Trophoblast cell (in vitro differentiated cells and primary cell): Measurements from ENCODE around the gene NOP53.

Experiments
- DNase-seq, 2 donors: peaks; one replicate each; pipeline ENCODE4 v3.0.0-alpha.2; 2016
- H2AFZ ChIP-seq: 2 replicates; pipeline ENCODE4 v1.6.1; 2013; ENCODE audit warnings: low read length, moderate library complexity, mild to moderate bottlenecking; ENCODE audit not compliant: insufficient read depth, poor library complexity
- H2AK5ac ChIP-seq: 2 replicates; pipeline ENCODE4 v1.6.1; 2013; ENCODE audit warnings: mild to moderate bottlenecking, low read length
- H2BK120ac ChIP-seq: 2 replicates; pipeline ENCODE4 v1.6.1; 2013; ENCODE audit warnings: low read length, mild to moderate bottlenecking, moderate library complexity; ENCODE audit not compliant: insufficient read depth, poor library complexity
- H2BK12ac ChIP-seq: 2 replicates; pipeline ENCODE4 v1.6.1; 2013; ENCODE audit warnings: mild to moderate bottlenecking, low read length, moderate library complexity
- H2BK5ac ChIP-seq: 2 replicates; pipeline ENCODE4 v1.6.1; 2013; ENCODE audit warnings: low read length, low read depth, moderate library complexity, mild to moderate bottlenecking; ENCODE audit not compliant: poor library complexity
- H3K14ac ChIP-seq: 2 replicates; pipeline ENCODE4 v1.6.1; 2013; ENCODE audit warnings: mild to moderate bottlenecking, low read length
- H3K18ac ChIP-seq: 2 replicates; pipeline ENCODE4 v1.6.1; 2013; ENCODE audit warnings: mild to moderate bottlenecking, low read length
- H3K23ac ChIP-seq: 2 replicates; pipeline ENCODE4 v1.6.1; 2013; ENCODE audit warnings: low read length
- H3K27ac ChIP-seq: 2 replicates; pipeline ENCODE4 v1.5.1; 2013; ENCODE audit warnings: low read depth, mild to moderate bottlenecking, inconsistent platforms, low read length, moderate library complexity
- H3K27me3 ChIP-seq: 2 replicates; pipeline ENCODE4 v1.6.1; 2013; ENCODE audit warnings: inconsistent platforms, mild to moderate bottlenecking, low read length, moderate library complexity; ENCODE audit not compliant: insufficient read depth
- H3K36me3 ChIP-seq, 2 experiments: 1 replicate in 1 of 2; 2 replicates in 1 of 2; pipeline ENCODE4 v1.6.1; 2013; ENCODE audit warnings: low read length in 2 of 2, mild to moderate bottlenecking in 2 of 2, moderate library complexity in 1 of 2; ENCODE audit not compliant: insufficient read depth in 2 of 2, control insufficient read depth in 1 of 2
- H3K4ac ChIP-seq: 2 replicates; pipeline ENCODE4 v1.6.1; 2013; ENCODE audit warnings: low read depth, mild to moderate bottlenecking, low read length, moderate library complexity
- H3K4me1 ChIP-seq, 2 experiments: 1 replicate in 1 of 2; 2 replicates in 1 of 2; pipeline ENCODE4 v1.6.1; 2013; ENCODE audit warnings: low read length in 2 of 2, mild to moderate bottlenecking in 2 of 2, moderate library complexity in 1 of 2; ENCODE audit not compliant: insufficient read depth in 2 of 2, control insufficient read depth in 1 of 2
- H3K4me2 ChIP-seq: 2 replicates; pipeline ENCODE4 v1.6.1; 2013; ENCODE audit warnings: inconsistent platforms, mild to moderate bottlenecking, low read length, moderate library complexity
- H3K4me3 ChIP-seq: 2 replicates; pipeline ENCODE4 v1.5.1; 2013; ENCODE audit warnings: mild to moderate bottlenecking, low read depth, low read length, inconsistent platforms
- H3K79me1 ChIP-seq: one replicate; pipeline ENCODE4 v1.6.1; 2013; ENCODE audit warnings: low read length
- H3K79me2 ChIP-seq: 2 replicates; pipeline ENCODE4 v1.6.1; 2013; ENCODE audit warnings: low read length, mild to moderate bottlenecking; ENCODE audit not compliant: control insufficient read depth, insufficient read depth, poor library complexity
- H3K9ac ChIP-seq: 2 replicates; pipeline ENCODE4 v1.6.1; 2013; ENCODE audit warnings: mild to moderate bottlenecking, low read length
- H3K9me3 ChIP-seq: 2 replicates; pipeline ENCODE4 v1.6.1; 2013; ENCODE audit warnings: low read depth, mild to moderate bottlenecking, control low read depth, inconsistent platforms, low read length; ENCODE audit not compliant: insufficient read depth
- H4K12ac ChIP-seq: 2 replicates; pipeline ENCODE4 v1.6.1; 2013; ENCODE audit warnings: low read depth, mild to moderate bottlenecking, low read length, moderate library complexity
- H4K8ac ChIP-seq: 2 replicates; pipeline ENCODE4 v1.6.1; 2013; ENCODE audit warnings: low read depth, mild to moderate bottlenecking, low read length, moderate library complexity
- H4K91ac ChIP-seq: one replicate; pipeline ENCODE4 v1.6.1; 2013; ENCODE audit warnings: low read depth, mild to moderate bottlenecking, low read length, moderate library complexity
- WGBS: extraction: QIAGEN DNeasy Blood & Tissue Kit; methylation state at CpG from one replicate; pipeline ENCODE4 v1.1.7; 2013; ENCODE audit warnings: missing lambda C conversion rate; ENCODE audit not compliant: insufficient read length, insufficient coverage; ENCODE audit errors: extremely low coverage; 5-methylcytosine and 5-hydroxymethylcytosine counted together

NOP53 gene

DNA sequence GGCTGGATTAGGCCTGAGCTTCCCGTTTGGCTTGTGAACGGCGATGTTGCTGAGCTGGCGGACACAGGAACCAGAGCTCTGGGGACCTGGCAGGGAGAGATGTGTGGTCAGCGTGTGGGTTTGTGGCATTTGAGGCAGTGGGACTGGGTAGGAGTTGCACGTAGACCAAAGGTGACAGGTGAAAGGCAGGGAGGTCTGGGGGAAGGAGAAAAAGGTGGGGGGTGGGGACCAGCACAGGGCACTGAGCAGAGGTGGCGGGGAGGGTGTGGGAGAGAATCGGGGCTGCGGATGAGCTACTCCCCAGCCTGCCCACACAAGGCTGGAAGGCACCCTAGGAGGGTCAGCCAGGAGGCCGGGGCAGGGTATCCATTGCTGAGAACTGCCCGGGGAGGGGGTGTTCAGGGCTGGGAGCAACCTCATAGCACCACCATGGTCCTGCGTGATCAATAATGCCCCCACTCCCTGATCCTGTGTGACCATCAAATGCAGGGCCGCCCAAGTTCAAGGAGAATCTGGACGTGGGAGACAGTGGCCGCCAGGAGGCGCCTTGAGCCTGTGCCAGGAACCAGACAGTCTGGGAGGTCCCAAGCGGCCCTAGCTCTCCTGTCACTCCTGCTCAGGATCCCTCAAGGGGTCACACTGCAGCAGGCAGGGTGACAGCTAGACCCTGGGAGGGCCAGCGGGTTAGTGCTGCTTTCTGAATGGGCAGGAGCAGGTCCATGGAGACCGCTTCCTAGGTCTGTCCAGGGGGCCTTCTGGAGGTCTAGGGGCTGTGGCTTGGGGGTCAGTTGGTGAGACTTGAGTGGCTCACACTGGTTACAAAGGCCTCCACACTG, 20.4 kb downstream of the NOP53 start:
- Histone ChIP-seq H4K8ac (no peak overlapping the region), H3K9ac (no peak overlapping the region), H3K4me1 (no peaks in the 10 kb centered on the region), H3K27me3 (no peaks in the 10 kb centered on the region), H4K12ac (no peak overlapping the region), H4K91ac (no peak overlapping the region), H3K4me3 (no peak overlapping the region), H3K27ac (no peak overlapping the region), H2AFZ (no peak overlapping the region), H3K79me2 (no peaks in the 10 kb centered on the region), H3K23ac (no peak overlapping the region), H3K4me2 (no peak overlapping the region), H2AK5ac (no peak overlapping the region), H3K79me1 (no peaks in the 10 kb centered on the region), H3K18ac (no peak overlapping the region), H2BK12ac (no peak overlapping the region), H3K9me3 (peaks cover 3% of the 10 kb centered on the region), H3K4ac (no peak overlapping the region), H2BK120ac (no peak overlapping the region), H2BK5ac (no peak overlapping the region), H3K36me3 (no peaks in the 10 kb centered on the region), H3K14ac (no peak overlapping the region)
- DNase-seq, result peak in 1 of 2 donors; percentile 76
- WGBS, result no CpG with 5 or more reads among the region's 19 CpGs

DNA sequence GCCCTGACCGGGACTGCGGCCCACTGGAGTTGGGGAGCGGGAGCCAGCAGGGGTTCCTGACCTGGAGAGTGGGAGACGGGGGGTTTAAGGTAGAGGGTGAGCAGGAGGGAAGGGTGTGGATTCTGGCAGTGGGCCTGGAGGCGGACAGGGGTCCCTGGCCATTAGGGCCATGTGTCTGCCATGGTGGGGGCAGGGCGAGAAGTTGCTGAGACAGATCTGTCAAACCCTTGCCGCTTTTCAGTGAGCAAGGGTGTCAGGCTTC, 20.9 kb downstream of the NOP53 start:
- Histone ChIP-seq H2AK5ac (no peak overlapping the region), H3K4me3 (no peak overlapping the region), H2BK120ac (no peak overlapping the region), H3K79me1 (no peaks in the 10 kb centered on the region), H3K27me3 (no peaks in the 10 kb centered on the region), H3K14ac (no peak overlapping the region), H4K12ac (no peak overlapping the region), H3K4me1 (no peaks in the 10 kb centered on the region), H4K8ac (no peak overlapping the region), H2BK12ac (no peak overlapping the region), H3K4me2 (no peak overlapping the region), H2BK5ac (no peak overlapping the region), H4K91ac (no peak overlapping the region), H3K9ac (no peak overlapping the region), H3K18ac (no peak overlapping the region), H3K27ac (no peak overlapping the region), H3K79me2 (no peaks in the 10 kb centered on the region), H3K23ac (no peak overlapping the region), H3K4ac (no peak overlapping the region), H3K9me3 (peaks cover 3% of the 10 kb centered on the region), H2AFZ (no peak overlapping the region), H3K36me3 (no peaks in the 10 kb centered on the region)
- no CpG with 5 or more reads among the region's 7 CpGs for WGBS
- DNase-seq, result no peak

DNA sequence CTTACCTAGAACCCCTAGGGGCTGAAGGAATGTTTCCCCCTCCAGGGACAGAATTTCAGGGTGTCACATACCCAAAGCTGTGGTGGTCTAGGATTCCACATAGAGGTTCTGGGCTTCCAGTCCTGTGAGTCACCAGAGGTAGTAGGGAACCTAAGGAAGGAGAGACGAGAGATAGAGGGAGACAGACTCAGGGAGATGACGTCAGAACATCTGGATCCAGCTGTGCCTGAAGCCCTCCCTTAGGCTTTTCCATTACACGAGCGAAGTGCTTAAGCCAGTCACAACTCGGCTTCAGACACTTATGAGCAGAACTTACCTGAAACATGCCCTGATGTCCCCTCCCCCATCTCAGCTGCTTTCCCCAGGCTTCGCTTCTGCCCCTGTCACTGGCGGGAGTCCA, 21.3 kb downstream of the NOP53 start:
- H3K14ac ChIP-seq, result no peak overlapping the region
- peak in 1 of 2 donors; percentile 21 for DNase-seq
- WGBS, result no CpG with 5 or more reads among the region's 7 CpGs
- no peaks in the 10 kb centered on the region for H3K79me1 ChIP-seq
- H3K36me3 ChIP-seq, result no peaks in the 10 kb centered on the region
- no peak overlapping the region for H4K12ac ChIP-seq
- no peak overlapping the region for H2AFZ ChIP-seq
- peaks cover 3% of the 10 kb centered on the region for H3K9me3 ChIP-seq
- H3K27me3 ChIP-seq, result no peaks in the 10 kb centered on the region
- no peaks in the 10 kb centered on the region for H3K4me1 ChIP-seq
- H2BK12ac ChIP-seq, result no peak overlapping the region
- no peak overlapping the region for H3K23ac ChIP-seq
- no peak overlapping the region for H3K9ac ChIP-seq
- no peak overlapping the region for H2AK5ac ChIP-seq
- no peak overlapping the region for H3K4ac ChIP-seq
- H4K8ac ChIP-seq, result no peak overlapping the region
- no peak overlapping the region for H4K91ac ChIP-seq
- H3K79me2 ChIP-seq, result no peaks in the 10 kb centered on the region
- no peak overlapping the region for H2BK120ac ChIP-seq
- no peak overlapping the region for H2BK5ac ChIP-seq
- H3K27ac ChIP-seq, result no peak overlapping the region
- H3K4me2 ChIP-seq, result no peak overlapping the region
- no peak overlapping the region for H3K4me3 ChIP-seq
- no peak overlapping the region for H3K18ac ChIP-seq

DNA sequence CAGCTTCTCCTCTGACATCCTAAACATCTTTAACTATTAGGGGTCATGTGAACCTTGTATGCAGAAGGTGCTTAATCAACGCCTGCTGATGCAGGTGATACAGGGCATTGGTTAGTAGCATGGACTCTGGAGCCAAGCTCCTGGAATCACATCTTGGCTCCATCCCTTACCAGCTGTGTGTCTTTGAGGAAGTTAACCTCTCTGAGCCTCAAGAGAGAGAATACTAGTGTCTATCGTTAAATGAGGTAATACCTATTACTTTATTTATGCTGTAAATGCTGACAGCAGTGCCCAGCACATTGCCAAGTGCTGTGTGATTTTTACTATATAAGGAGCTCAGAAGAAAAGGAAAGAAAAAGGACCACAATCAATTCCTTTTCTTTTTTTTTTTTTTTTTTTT, 22.0 kb downstream of the NOP53 start:
- H2BK12ac ChIP-seq, result no peak overlapping the region
- no peak overlapping the region for H3K14ac ChIP-seq
- H2BK5ac ChIP-seq, result no peak overlapping the region
- H3K9me3 ChIP-seq, result peaks cover 3% of the 10 kb centered on the region
- H3K27ac ChIP-seq, result no peak overlapping the region
- H3K79me1 ChIP-seq, result no peaks in the 10 kb centered on the region
- H3K4me3 ChIP-seq, result no peak overlapping the region
- no peaks in the 10 kb centered on the region for H3K79me2 ChIP-seq
- H3K36me3 ChIP-seq, result no peaks in the 10 kb centered on the region
- H2AFZ ChIP-seq, result no peak overlapping the region
- WGBS, result no CpG with 5 or more reads among the region's 2 CpGs
- no peaks in the 10 kb centered on the region for H3K4me1 ChIP-seq
- no peak overlapping the region for H4K91ac ChIP-seq
- H3K9ac ChIP-seq, result no peak overlapping the region
- no peak overlapping the region for H4K8ac ChIP-seq
- DNase-seq, result no peak
- no peak overlapping the region for H3K23ac ChIP-seq
- no peak overlapping the region for H2BK120ac ChIP-seq
- H3K4ac ChIP-seq, result no peak overlapping the region
- no peak overlapping the region for H3K4me2 ChIP-seq
- no peak overlapping the region for H3K18ac ChIP-seq
- H2AK5ac ChIP-seq, result no peak overlapping the region
- H3K27me3 ChIP-seq, result no peaks in the 10 kb centered on the region
- H4K12ac ChIP-seq, result no peak overlapping the region
